T-helper 1 cell treated with Interleukin-12 subunit alpha and Interleukin-12 subunit beta and Interleukin-4 antibody, amounts not matched to agents 30 μg/mL and 1 μg/mL, for 36 hours (primary cell): ENCODE results near the gene EMSY.
A peak's percentile ranks its signal among the peaks of the same experiment; 100 is the strongest.
"Not testable (repeated sequence)": the region's sequence is repeated elsewhere in the genome, so short reads cannot be mapped to it uniquely, and the experiment has no call there.

Experiments
- H3K27ac Mint-ChIP-seq: one replicate; pipeline ENCODE4 v1.8.0; 2021; ENCODE audit warnings: mild to moderate bottlenecking, mixed read lengths
- H3K27me3 Mint-ChIP-seq: one replicate; pipeline ENCODE4 v1.8.0; 2021; ENCODE audit warnings: low read depth, mixed read lengths
- H3K36me3 Mint-ChIP-seq: one replicate; pipeline ENCODE4 v1.8.0; 2021; ENCODE audit warnings: low read depth, mixed read lengths
- H3K4me1 Mint-ChIP-seq: one replicate; pipeline ENCODE4 v1.8.0; 2021; ENCODE audit warnings: low read depth, mixed read lengths
- H3K4me3 Mint-ChIP-seq: one replicate; pipeline ENCODE4 v1.8.0; 2021; ENCODE audit warnings: mild to moderate bottlenecking, moderate library complexity, mixed read lengths
- H3K9me3 Mint-ChIP-seq: one replicate; pipeline ENCODE4 v1.8.0; 2021; ENCODE audit warnings: mixed read lengths

Gene EMSY

GRCh38 chr11:76444384-76445120 is at the start of gene EMSY:
TSS of gene EMSY (plus strand) at chr11:76445018. CDS start at chr11:76446939, 1,921 bp downstream.
- Mint-ChIP-seq H3K4me1 (peaks cover 30% of the 10 kb centered on the region), H3K27ac (peak within 1 kb of the TSS; percentile 93), H3K4me3 (peak within 1 kb of the TSS; percentile 94), H3K27me3 (no peaks in the 10 kb centered on the region), H3K9me3 (no peaks in the 10 kb centered on the region), H3K36me3 (peaks cover 15% of the 10 kb centered on the region)

- no peaks in the 10 kb centered on the region for H3K36me3 Mint-ChIP-seq
Observed at GRCh38 chr11:76395296-76395695, 49.5 kb upstream of the EMSY start.

GRCh38 chr11:76397383-76397782 is 47.4 kb upstream of the EMSY start:
- peaks cover 4% of the 10 kb centered on the region for H3K27me3 Mint-ChIP-seq
- H3K4me1 Mint-ChIP-seq: no peaks in the 10 kb centered on the region
- H3K36me3 Mint-ChIP-seq: no peaks in the 10 kb centered on the region
- H3K27ac Mint-ChIP-seq: no peak overlapping the region
- no peak overlapping the region for H3K4me3 Mint-ChIP-seq
- H3K9me3 Mint-ChIP-seq: no peaks in the 10 kb centered on the region

More at GRCh38 chr11:76395296-76395695, 49.5 kb upstream of the EMSY start:
- Mint-ChIP-seq H3K4me1 (no peaks in the 10 kb centered on the region), H3K9me3 (no peaks in the 10 kb centered on the region), H3K27ac (no peak overlapping the region), H3K4me3 (no peak overlapping the region), H3K27me3 (peaks cover 4% of the 10 kb centered on the region)

- Mint-ChIP-seq H3K9me3 (no peaks in the 10 kb centered on the region), H3K36me3 (no peaks in the 10 kb centered on the region), H3K4me1 (no peaks in the 10 kb centered on the region), H3K4me3 (no peak overlapping the region), H3K27me3 (no peaks in the 10 kb centered on the region), H3K27ac (no peak overlapping the region)
Observed at GRCh38 chr11:76400967-76401366, 43.9 kb upstream of the EMSY start.

GRCh38 chr11:76401484-76401883 is 43.3 kb upstream of the EMSY start:
- H3K4me1 Mint-ChIP-seq, H3K4me3 Mint-ChIP-seq, H3K27me3 Mint-ChIP-seq, H3K27ac Mint-ChIP-seq, H3K9me3 Mint-ChIP-seq, H3K36me3 Mint-ChIP-seq: not testable (repeated sequence)

- Mint-ChIP-seq H3K4me1 (peaks cover 2% of the 10 kb centered on the region), H3K4me3 (no peak overlapping the region), H3K36me3 (no peaks in the 10 kb centered on the region), H3K27me3 (peaks cover 5% of the 10 kb centered on the region), H3K9me3 (no peaks in the 10 kb centered on the region), H3K27ac (no peak overlapping the region)
Observed at GRCh38 chr11:76406359-76406758, 38.5 kb upstream of the EMSY start.

GRCh38 chr11:76408171-76408965 is 36.5 kb upstream of the EMSY start:
- no peaks in the 10 kb centered on the region for H3K9me3 Mint-ChIP-seq
- H3K4me3 Mint-ChIP-seq: no peak overlapping the region
- no peaks in the 10 kb centered on the region for H3K36me3 Mint-ChIP-seq
- no peak overlapping the region for H3K27ac Mint-ChIP-seq
- H3K4me1 Mint-ChIP-seq: peaks cover 2% of the 10 kb centered on the region
- peaks cover 11% of the 10 kb centered on the region for H3K27me3 Mint-ChIP-seq

- no peaks in the 10 kb centered on the region for H3K36me3 Mint-ChIP-seq
- peaks cover 19% of the 10 kb centered on the region for H3K27me3 Mint-ChIP-seq
- peaks cover 2% of the 10 kb centered on the region for H3K4me1 Mint-ChIP-seq
- no peak overlapping the region for H3K4me3 Mint-ChIP-seq
- H3K27ac Mint-ChIP-seq: no peak overlapping the region
- H3K9me3 Mint-ChIP-seq: no peaks in the 10 kb centered on the region
Observed at GRCh38 chr11:76410851-76411357, 33.9 kb upstream of the EMSY start.

- Mint-ChIP-seq H3K36me3 (no peaks in the 10 kb centered on the region), H3K4me3 (no peak overlapping the region), H3K9me3 (no peaks in the 10 kb centered on the region), H3K27me3 (peaks cover 33% of the 10 kb centered on the region), H3K27ac (no peak overlapping the region), H3K4me1 (no peaks in the 10 kb centered on the region)
Observed at GRCh38 chr11:76415073-76415472, 29.7 kb upstream of the EMSY start.

- Mint-ChIP-seq H3K9me3 (no peaks in the 10 kb centered on the region), H3K36me3 (no peaks in the 10 kb centered on the region), H3K27ac (no peak overlapping the region), H3K4me1 (peaks cover 15% of the 10 kb centered on the region), H3K27me3 (peaks cover 14% of the 10 kb centered on the region), H3K4me3 (no peak overlapping the region)
Observed at GRCh38 chr11:76419896-76420295, 24.9 kb upstream of the EMSY start.

- Mint-ChIP-seq H3K9me3 (no peaks in the 10 kb centered on the region), H3K27me3 (peaks cover 17% of the 10 kb centered on the region), H3K27ac (peak overlapping the region; percentile 0), H3K36me3 (no peaks in the 10 kb centered on the region), H3K4me3 (peak overlapping the region; percentile 0), H3K4me1 (peaks cover 18% of the 10 kb centered on the region)
Observed at GRCh38 chr11:76424379-76424778, 20.4 kb upstream of the EMSY start.

GRCh38 chr11:76424891-76425290 is 19.9 kb upstream of the EMSY start:
- Mint-ChIP-seq H3K9me3 (no peaks in the 10 kb centered on the region), H3K36me3 (no peaks in the 10 kb centered on the region), H3K4me3 (no peak overlapping the region), H3K4me1 (peaks cover 18% of the 10 kb centered on the region), H3K27ac (no peak overlapping the region), H3K27me3 (peaks cover 20% of the 10 kb centered on the region)

GRCh38 chr11:76426660-76427059 is 18.2 kb upstream of the EMSY start:
- Mint-ChIP-seq H3K4me3 (no peak overlapping the region), H3K9me3 (no peaks in the 10 kb centered on the region), H3K27me3 (peaks cover 22% of the 10 kb centered on the region), H3K4me1 (peaks cover 18% of the 10 kb centered on the region), H3K27ac (no peak overlapping the region), H3K36me3 (no peaks in the 10 kb centered on the region)

- Mint-ChIP-seq H3K4me3 (no peak overlapping the region), H3K9me3 (no peaks in the 10 kb centered on the region), H3K4me1 (peaks cover 4% of the 10 kb centered on the region), H3K36me3 (peaks cover 3% of the 10 kb centered on the region), H3K27me3 (peaks cover 4% of the 10 kb centered on the region), H3K27ac (no peak overlapping the region)
Observed at GRCh38 chr11:76436020-76436419, 8.8 kb upstream of the EMSY start.
